Measurements from ENCODE around the gene SBF1. TPM values are rescaled to one million over a fixed set of nuclear protein-coding genes. Genes with fewer than 3 reads are reported as not detected.

The SBF1 gene
- total RNA-seq, 4 donors from 2014 or later, result 92.5 to 137 (median 115) TPM

- H3K4me1 ChIP-seq, result no peaks in the 10 kb centered on the region
- H3K27ac ChIP-seq, result no peak overlapping the region
- DNase-seq (ENCODE audit: low spot score in 2 of 2), result no peak
- H3K4me3 ChIP-seq, result no peak overlapping the region
- no peaks in the 10 kb centered on the region for H3K36me3 ChIP-seq
- H3K9me3 ChIP-seq, result no peaks in the 10 kb centered on the region
- peaks cover 39% of the 10 kb centered on the region for H3K27me3 ChIP-seq
- WGBS, result 73% methylated on average over 10 of the region's 18 CpGs
- no peak for TF ChIP-seq POLR2AphosphoS5 (IDR thresholded peaks at IDR 0.05)
- TF ChIP-seq POLR2A (IDR thresholded peaks at IDR 0.05), result no peak
- TF ChIP-seq EP300 (IDR thresholded peaks at IDR 0.05), result no peak
Observed at GRCh38 chr22:50488006-50488677, 13.3 kb upstream of the SBF1 start.

DNA sequence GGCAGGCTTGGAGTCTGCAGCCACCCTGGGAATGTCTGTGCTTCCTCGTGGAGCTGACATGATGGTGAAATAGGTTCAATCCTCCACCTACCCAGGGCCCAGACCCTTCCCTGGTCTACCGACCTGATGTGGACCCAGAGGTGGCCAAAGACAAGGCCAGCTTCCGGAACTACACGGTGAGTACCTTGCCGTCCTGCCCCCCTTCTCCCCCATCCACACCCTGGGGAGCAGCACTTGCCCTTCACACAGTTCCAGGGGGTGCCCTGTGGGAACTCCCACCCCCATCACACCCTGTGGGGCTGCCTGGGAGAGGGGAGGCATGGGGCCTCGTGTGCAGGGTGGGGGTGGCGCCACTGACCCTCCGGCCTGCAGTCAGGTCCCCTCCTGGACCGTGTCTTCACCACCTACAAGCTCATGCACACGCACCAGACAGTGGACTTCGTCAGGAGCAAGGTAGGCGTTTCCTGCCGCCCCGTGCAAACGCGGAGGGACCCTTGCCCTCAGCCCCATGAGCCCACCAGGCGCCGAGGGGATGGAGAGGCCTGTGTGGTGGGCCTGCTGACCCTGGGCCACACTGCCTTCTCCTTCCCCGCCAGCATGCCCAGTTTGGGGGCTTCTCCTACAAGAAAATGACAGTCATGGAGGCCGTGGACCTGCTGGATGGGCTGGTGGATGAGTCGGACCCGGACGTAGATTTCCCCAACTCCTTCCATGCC lies 12.6 kb upstream of the SBF1 start:
- Histone ChIP-seq H3K9me3 (no peaks in the 10 kb centered on the region), H3K4me3 (no peak overlapping the region), H3K4me1 (no peaks in the 10 kb centered on the region), H3K36me3 (no peaks in the 10 kb centered on the region), H3K27me3 (peaks cover 46% of the 10 kb centered on the region), H3K27ac (no peak overlapping the region)
- no peak for DNase-seq (ENCODE audit: low spot score in 2 of 2)
- 74% methylated on average over 7 of the region's 23 CpGs for WGBS
- TF ChIP-seq POLR2A (IDR thresholded peaks at IDR 0.05) (no peak), POLR2AphosphoS5 (IDR thresholded peaks at IDR 0.05) (no peak), CTCF (IDR thresholded peaks at IDR 0.05) (no peak), EP300 (IDR thresholded peaks at IDR 0.05) (no peak)

- DNase-seq (ENCODE audit: low spot score in 2 of 2), result no peak
- 57% methylated on average over 14 of the region's 23 CpGs for WGBS
- no peak within 1 kb of the TSS for H3K4me3 ChIP-seq
Observed at GRCh38 chr22:50486561-50487289, 11.9 kb upstream of the SBF1 start, which contains the start of gene MIOX. Gene MIOX, plus strand, starts transcription at chr22:50486859. Its CDS starts 39 bp downstream, at chr22:50486898.

GRCh38 chr22:50485221-50486131 lies 10.6 kb upstream of the SBF1 start:
- no peaks in the 10 kb centered on the region for H3K36me3 ChIP-seq
- TF ChIP-seq CTCF (IDR thresholded peaks at IDR 0.05) (no peak), POLR2AphosphoS5 (IDR thresholded peaks at IDR 0.05) (no peak), EP300 (IDR thresholded peaks at IDR 0.05) (no peak), POLR2A (IDR thresholded peaks at IDR 0.05) (no peak)
- H3K4me3 ChIP-seq, result no peak overlapping the region
- DNase-seq (ENCODE audit: low spot score in 2 of 2), result peak in 1 of 2 donors; percentile 67
- peaks cover 65% of the 10 kb centered on the region for H3K27me3 ChIP-seq
- H3K9me3 ChIP-seq, result no peaks in the 10 kb centered on the region
- peaks cover 15% of the 10 kb centered on the region for H3K4me1 ChIP-seq
- no peak overlapping the region for H3K27ac ChIP-seq
- WGBS, result 60% methylated on average over 29 of the region's 29 CpGs

More at GRCh38 chr22:50486561-50487289, 11.9 kb upstream of the SBF1 start, which contains the start of gene MIOX:
- Histone ChIP-seq H3K4me1 (peaks cover 7% of the 10 kb centered on the region), H3K9me3 (no peaks in the 10 kb centered on the region), H3K27me3 (peaks cover 53% of the 10 kb centered on the region), H3K27ac (no peak within 1 kb of the TSS), H3K36me3 (no peaks in the 10 kb centered on the region)
- no peak for TF ChIP-seq POLR2AphosphoS5 (IDR thresholded peaks at IDR 0.05)
- no peak for TF ChIP-seq POLR2A (IDR thresholded peaks at IDR 0.05)
- no peak for TF ChIP-seq CTCF (IDR thresholded peaks at IDR 0.05)
- TF ChIP-seq EP300 (IDR thresholded peaks at IDR 0.05), result no peak
